ENCODE measurements around the gene DIAPH2.
"Not testable (repeated sequence)": the region's sequence is repeated elsewhere in the genome, so short reads cannot be mapped to it uniquely, and the experiment has no call there.

DIAPH2 gene

DNA sequence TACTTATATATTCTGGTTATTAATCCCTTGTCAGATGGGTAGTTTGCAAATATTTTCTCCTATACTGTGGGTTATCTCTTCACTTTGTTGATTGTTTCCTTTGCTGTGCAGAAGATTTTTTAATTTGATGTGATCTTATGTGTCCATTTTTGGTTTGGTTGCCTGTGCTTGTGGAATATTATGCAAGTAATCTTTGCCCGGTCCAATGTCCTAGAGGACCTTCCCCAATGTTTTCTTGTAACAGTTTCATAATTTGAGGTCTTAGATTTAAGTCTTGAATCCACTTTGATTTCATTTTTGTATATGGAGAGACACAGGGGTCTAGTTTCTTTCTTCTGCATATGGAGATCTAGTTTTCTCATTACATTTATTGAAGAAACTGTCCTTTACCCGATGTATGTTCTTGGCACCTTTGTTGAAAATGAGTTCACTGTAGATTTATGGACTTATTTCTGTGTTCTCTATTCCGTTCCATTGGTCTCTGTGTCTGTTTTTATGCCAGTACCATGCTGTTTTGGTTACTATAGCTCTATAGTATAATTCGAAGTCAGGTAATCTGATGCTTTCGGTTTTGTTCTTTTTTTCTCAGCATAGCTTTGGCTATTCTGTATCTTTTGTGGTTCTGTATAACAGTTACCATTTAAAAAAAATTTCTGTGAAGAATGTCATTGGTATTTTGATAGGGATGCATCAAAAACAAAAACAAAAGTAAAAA is 34.7 kb downstream of the DIAPH2 start:
- DNase-seq (ENCODE audit: low spot score), result no peak

- no peak for DNase-seq (ENCODE audit: low spot score)
These were observed 36.7 kb downstream of the DIAPH2 start for GRCh38 chrX:96721354-96721753.

DNA sequence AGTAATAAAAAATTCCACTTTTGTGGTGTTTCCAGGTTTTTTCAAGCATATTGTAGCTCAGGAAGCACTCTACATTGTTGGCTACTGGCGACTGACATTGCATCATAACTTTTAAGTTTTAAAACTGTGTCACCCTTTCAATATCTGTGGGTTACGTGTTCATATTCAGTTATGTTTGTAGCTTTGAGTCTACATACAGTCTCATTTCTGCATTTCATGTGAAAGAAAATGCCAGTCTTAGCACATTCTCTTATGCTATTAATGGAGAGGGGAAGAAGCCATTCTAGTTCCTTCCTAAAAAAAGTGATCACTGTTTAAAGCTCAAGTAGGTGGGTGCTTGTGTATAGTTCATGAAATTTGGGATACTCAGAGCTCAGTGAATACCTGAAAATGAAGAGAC is 38.1 kb downstream of the DIAPH2 start:
- no peak for DNase-seq (ENCODE audit: low spot score)

DNA sequence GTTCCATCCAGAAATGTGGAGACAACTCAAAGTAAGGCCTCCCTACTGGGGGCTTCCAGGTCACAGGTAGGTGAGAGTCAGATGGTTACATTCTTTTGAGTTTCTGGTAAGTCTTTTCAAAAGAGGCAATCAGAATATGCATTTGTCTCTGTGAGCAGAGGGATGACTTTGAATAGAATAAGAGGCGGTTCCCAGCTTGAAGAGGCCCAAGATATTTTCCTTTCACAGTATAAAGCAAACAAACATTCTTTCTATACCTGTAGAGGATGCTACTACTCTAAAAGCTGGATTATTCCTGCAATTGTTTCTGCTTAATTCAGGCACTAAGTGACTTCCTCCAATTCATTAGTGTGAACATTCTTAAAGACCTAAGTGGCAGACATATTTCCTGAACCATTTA is 44.4 kb downstream of the DIAPH2 start:
- DNase-seq (ENCODE audit: low spot score), result no peak

- no peak for DNase-seq (ENCODE audit: low spot score)
These were observed 45.4 kb downstream of the DIAPH2 start for GRCh38 chrX:96729868-96730643.

DNA sequence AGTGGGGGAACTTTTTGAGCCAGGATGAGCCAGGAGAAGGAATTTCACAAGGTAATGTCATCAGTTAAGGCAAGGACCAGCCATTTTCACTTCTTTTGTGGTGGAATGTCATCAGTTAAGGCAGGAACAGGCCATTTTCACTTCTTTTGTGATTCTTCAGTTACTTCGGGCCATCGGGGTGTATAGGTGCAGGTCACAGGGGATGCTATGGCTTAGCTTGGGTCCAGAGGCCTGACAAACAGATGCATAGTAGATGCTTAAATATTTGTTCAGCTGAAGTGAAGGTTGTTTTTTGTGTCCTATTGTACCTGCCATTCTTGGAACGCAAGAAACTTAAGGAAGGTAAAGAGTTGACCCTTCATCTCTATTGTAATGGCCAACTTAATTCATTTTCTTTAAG is 46.4 kb downstream of the DIAPH2 start:
- DNase-seq (ENCODE audit: low spot score), result not testable (repeated sequence)

GRCh38 chrX:96743367-96744073 is 58.9 kb downstream of the DIAPH2 start:
- no peak for DNase-seq (ENCODE audit: low spot score)

DNA sequence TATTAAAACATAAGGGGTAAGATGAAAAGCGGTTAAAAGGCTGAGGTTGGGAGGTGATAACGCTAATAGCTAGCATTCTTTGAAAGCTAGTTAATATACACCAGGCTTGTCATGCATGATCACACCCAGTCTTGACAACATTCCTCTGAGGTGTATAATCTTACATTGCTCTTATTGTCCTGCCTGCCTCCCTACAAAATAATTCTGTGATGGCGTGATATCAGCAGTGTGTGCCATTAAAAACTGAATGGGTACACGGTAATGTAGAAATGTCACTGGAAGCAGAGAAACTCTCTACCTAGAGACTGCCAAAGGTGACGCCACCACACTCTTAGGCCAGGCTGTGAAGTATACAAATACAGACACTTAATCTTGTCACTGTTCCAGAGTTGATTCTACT is 68.1 kb downstream of the DIAPH2 start:
- no peak for DNase-seq (ENCODE audit: low spot score)

- no peak for DNase-seq (ENCODE audit: low spot score)
These were observed 68.6 kb downstream of the DIAPH2 start for GRCh38 chrX:96753230-96753629.

DNA sequence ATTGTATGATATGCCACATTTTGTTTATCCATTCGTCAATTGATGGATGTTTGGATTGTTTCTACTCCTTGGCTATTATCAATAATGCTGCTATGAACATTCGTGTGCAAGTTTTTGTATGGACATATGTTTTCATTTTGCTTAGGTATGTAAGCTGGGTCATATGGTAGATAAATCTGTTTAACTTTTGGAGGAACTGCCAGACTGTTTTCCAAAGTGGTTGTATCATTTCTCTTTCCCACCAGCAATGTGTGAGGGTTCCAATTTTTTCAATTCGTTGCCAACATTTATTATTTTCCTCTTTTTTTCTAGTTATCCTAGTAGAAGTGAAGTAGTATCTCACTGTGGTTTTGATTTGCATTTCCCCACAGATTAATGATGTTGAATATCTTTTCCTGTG is 71.8 kb downstream of the DIAPH2 start:
- DNase-seq (ENCODE audit: low spot score), result no peak

GRCh38 chrX:96761566-96761965 is 76.9 kb downstream of the DIAPH2 start:
- no peak for DNase-seq (ENCODE audit: low spot score)

GRCh38 chrX:96763608-96764007 is 79.0 kb downstream of the DIAPH2 start:
- DNase-seq (ENCODE audit: low spot score), result no peak

DNA sequence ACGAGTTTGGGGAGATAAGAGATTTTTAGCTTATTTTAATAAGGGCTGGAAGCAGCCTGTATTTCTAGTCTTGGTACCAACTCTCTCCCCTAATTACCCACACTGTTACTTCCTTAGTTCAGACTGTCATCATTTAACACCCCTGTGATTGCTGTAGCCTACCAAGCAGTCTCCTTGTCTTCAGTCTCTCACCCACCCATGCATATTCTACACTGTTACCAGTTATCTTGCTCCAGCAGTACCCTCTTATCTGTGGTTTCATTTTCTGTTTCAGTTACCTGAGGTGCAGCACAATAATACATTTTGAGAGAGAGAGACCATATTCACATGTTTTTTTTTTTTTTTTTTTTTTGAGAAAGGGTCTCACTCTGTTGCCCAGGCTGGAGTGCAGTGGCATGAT is 80.2 kb downstream of the DIAPH2 start:
- DNase-seq (ENCODE audit: low spot score), result no peak

- DNase-seq (ENCODE audit: low spot score), result no peak
These were observed 85.7 kb downstream of the DIAPH2 start for GRCh38 chrX:96770315-96770714.

DNA sequence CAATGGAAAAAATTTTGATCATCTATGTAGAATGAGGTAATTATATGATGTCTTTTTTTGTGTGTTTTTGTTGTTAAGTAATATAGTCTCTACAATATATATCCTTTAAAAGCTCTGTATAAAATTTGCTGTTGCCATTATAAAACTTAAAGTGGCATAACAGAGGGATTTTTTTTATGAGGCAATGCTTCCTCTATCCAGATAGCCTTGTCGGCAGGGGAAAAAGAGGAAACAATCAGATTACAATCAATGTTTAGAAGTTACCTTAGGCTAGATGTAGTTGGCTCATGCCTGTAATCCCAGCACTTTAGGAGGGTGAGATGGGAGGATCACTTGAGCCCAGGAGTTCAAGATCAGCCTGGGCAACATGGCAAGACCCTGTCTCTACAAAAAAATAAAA is 86.8 kb downstream of the DIAPH2 start:
- no peak for DNase-seq (ENCODE audit: low spot score)

DNA sequence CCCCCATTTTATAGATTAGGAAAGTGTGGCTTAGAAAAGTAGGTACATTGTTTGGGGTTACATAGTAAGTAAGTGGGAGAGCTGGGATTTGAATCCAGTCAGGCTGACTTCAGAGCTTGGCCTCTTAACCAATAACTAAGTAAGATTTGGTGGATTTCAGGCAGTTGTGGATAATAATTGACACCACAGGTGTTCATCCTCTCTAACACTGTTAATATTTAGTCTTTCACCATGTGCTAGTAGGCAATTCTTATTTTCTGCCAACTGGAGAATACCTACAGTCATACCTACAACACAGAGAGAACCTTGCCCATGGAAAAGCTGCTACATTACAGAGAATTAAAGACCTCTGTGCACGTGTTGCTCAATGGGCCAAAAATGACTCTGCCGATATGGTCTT is 89.5 kb downstream of the DIAPH2 start:
- DNase-seq (ENCODE audit: low spot score), result no peak

DNA sequence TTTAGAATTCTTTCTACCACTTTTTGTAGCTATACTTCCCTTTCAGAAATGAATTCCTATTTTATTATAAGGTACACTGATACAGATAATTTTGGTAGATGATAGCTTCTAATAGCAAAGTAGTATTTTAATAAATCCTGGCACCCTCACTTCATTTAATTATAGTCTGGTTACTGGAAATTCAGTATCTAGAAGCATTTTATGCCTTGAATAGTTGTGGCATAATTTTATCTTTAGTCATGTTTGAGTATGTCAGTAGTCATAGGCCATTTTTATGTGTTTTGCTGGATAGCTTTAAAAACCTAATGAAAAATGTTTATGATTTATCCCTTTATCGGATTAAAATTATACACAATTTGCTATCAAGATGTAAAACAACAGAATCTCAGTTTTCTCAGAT is 92.3 kb downstream of the DIAPH2 start:
- no peak for DNase-seq (ENCODE audit: low spot score)

DNA sequence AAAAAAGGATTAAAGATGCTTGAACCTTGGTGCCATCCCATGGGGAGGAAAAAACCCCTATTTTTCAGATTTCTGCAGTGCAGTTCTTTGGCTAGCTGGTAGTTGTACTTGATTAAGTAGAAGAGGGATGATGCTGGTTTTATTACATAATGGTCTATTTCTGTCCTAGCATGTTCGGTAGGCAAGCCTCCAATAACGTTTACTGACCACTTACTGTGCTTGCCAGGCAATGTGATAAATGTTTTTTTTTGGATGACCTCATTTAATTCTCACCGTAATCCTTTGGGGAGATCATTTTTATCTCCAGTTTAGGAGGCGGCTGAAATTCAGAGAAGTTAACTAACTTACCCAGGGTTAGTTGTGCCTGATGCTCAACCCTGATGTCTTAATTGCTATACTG is 106.9 kb downstream of the DIAPH2 start:
- no peak for DNase-seq (ENCODE audit: low spot score)

DNA sequence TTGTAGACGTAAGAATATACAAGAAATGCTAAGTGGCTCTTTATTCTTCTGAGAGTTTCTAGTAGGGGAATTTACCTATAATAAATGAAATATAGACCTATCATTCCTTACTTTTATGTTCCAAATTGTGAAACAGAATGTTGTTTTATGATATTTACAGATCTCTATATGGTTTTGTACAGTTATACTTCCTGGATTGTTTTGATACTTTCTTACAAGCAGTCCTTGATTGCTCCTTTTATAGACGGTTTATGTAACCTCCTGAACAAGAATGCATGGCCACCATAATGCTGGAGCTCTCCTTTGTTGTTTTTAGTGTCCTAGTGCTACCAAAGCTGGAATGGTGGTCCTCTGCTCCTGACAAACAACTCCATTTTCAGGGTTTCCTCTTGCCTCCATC is 107.4 kb downstream of the DIAPH2 start:
- DNase-seq (ENCODE audit: low spot score), result no peak

- DNase-seq (ENCODE audit: low spot score), result no peak
These were observed 114.3 kb downstream of the DIAPH2 start for GRCh38 chrX:96798982-96799381.

GRCh38 chrX:96807318-96807717 is 122.7 kb downstream of the DIAPH2 start:
- no peak for DNase-seq (ENCODE audit: low spot score)

DNA sequence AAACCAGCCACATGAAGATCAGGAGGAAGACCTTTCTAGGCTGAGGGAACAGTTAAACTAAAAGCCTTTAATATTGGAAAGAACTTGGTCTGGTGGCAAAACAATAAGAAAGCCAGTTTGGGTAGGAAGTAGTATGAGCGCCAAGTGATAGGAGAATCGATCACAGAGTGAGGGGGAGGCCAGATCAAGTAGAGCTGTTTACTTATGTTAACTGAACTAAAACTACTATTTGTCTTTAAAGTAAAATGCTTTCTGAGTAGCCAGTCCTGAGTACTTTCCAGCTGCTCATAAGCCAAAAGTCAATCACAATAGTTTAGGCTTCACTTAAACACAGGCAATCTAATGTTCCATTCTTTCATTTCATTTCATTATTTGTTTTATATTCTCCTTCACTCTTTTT is 136.3 kb downstream of the DIAPH2 start:
- no peak for DNase-seq (ENCODE audit: low spot score)

DNA sequence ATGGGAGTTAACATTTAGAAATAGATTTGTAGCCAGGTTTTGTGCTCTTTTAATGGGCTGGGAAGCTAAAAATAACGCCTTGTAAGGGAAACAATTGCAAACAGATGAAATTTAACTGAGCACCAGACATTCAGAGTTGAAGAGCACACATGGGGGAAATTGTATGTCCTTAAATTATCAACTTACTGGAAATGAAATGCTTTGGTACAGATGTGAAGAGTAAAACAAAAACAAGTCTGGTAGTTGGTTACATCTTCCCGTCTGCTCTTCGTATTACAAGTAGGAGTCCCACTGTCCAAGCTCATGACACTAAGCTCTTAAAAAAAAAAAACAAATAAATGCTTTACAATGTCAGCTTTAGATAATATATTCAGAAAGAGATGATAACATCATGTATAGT is 139.5 kb downstream of the DIAPH2 start:
- DNase-seq (ENCODE audit: low spot score), result no peak
